ENCODE results near the gene BABAM2.

The BABAM2 gene

GRCh38 chr2:28035816-28036215 lies 145.3 kb downstream of the BABAM2 start:
- no peak for DNase-seq

DNA sequence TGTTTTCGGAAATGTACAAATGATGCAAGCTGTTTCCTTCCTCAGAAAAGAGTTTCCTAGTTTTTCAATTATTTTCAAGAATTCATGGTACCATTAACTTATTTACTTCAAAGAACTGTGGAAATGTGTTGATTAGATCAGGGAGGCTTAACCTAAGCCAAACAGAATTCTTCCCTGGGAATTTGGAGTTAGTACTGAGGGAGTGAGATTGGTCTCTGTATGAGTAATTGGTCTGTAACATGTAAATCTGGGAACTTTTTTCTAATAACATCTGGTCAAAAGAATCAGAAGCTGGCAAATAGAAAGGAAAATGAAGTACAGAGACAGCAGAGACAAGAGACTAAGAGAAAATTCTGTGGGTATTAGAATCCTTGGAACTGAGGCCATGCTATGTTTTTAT lies 145.8 kb downstream of the BABAM2 start:
- DNase-seq, result no peak

DNA sequence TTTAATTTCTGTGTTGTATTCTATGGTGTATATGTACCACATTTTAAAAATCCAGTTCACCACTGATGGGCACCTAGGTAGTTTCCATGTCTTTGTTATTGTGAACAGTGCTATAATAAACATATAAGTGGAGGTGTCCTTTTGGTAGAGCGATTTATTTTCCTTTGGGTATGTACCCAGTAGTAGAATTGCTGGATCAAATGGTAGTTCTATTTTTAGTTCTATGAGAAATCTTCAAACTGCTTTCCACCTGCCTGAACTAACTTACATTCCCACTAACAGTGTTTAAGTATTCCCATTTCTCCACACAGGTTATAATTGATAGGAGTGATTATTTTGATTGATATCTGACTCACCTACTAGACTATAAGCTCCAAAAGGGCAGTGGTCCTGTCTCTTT lies 148.2 kb downstream of the BABAM2 start:
- DNase-seq, result no peak

DNA sequence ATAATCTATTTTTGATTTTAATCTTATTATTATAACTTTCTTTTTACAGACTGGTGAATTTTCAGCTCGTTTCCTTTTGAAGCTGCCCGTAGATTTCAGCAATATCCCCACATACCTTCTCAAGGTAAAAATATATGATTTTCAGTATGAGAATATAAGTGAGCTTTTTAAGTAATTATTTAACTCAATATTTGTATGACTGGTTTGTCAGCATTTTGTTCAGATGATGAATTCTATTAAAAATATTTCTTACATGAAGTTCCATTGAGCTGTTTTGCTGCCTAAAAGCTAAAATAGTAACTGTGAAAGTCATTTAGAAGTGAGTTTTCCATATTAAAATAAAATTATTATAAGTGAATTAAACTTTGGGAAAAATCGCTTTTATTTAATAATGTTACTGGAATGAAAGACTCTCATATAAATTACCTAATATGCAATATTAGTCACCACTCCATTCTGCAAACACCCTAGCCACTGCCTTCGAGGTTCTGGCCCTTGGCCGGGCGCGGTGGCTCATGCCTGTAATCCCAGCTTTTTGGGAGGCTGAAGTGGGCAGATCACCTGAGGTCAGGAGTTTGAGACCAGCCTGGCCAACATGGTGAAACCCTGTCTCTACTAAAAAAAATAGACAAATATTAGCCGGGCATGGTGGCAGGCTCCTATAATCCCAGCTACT lies 155.3 kb downstream of the BABAM2 start:
- no peak for DNase-seq

DNA sequence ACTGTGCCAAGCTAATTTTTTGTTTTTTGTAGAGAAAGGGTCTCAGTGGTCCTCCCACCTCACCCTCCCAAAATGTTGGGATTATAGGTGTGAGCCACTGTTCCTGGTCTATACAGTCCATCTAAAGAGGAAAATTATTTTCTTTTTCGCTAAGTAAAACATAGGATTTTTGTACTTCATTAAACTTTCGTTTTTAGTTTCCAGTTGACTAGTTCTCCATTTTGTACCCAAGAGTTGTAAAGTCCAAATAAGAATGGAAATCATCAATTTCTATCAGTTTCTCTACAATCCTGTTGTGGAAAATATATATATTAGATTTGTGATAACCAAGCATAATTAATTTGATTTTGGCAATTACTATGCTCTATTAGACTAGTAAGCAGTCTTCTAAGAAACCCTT lies 156.4 kb downstream of the BABAM2 start:
- DNase-seq, result no peak

DNA sequence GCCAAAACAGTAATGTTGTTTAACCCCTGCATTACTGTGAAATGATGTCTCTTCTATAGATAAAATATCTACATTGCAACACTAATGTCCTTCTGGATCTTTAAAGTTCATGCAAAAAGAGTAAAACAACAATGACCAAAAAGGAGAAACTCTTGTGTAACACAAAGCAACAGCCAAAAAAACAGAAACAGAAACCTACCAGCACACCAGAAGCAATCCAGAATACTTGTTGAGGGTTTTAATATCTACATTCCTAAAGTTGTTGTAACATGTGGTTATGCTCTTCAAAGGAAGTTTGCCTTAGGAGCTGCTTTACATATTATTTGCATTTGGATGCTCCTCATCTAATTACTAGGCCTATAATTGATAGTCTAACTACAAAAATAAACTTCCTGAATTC lies 157.2 kb downstream of the BABAM2 start:
- DNase-seq, result peak in 1 of 2 donors; percentile 28

DNA sequence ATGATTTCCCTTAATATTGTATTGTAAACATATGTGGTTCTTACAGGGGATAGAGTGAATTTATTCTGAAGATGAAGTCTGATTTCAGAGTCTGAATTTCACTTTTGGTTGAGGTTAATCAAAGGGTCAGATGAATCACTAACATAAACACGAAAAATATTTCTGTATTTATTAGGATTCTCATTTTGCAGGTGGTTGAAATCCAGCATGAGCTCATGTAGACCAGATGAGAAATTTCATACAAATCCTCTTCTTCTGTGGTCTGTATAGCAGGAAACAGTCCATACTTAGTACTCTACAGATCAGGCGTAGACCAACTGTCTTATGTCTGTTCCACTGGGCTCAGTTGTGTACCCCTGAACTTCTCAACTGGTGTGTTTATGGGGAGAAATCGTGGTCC lies 157.8 kb downstream of the BABAM2 start:
- no peak for DNase-seq

GRCh38 chr2:28049416-28049815 lies 158.9 kb downstream of the BABAM2 start:
- DNase-seq, result no peak

DNA sequence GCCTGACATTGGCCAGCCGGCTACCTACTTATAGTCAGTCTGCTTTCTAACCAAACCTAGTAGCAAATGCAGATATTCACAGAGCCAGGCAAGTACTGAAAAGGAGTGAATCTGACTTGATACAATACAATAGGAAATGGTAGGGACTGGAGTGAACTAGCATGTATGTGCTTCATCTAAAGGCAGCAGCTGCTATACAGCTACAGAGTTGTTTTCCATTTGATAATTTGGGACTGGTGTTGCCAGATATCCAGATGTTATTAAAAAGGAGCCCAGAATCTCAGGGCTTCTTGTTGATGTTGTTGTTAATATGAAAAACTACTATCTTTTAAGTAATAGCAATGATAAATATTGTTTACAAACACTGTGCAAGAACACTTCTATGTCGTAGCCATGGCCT lies 159.4 kb downstream of the BABAM2 start:
- no peak for DNase-seq

DNA sequence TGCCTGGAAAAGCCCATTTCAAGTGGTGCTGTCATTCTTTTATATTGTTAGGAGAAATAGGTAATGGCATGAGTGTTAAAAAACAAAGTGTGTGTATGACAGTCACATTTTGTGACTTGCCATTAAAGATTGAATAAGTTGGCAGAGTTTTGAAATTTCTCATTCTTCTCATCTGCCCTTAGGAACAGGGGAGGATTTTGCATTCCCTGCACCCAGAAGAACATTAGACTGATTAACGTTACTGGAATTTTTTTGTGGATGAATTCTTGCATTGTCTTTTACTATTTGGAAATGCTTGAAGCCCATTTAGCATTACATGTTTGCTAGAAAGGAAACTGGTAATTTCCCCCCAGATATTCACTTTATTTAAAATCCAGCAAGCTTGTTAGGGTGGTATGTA lies 162.2 kb downstream of the BABAM2 start:
- no peak for DNase-seq

GRCh38 chr2:28053597-28053996 lies 163.1 kb downstream of the BABAM2 start:
- DNase-seq, result no peak

- no peak for DNase-seq
Observed at GRCh38 chr2:28054916-28055315, 164.4 kb downstream of the BABAM2 start.

DNA sequence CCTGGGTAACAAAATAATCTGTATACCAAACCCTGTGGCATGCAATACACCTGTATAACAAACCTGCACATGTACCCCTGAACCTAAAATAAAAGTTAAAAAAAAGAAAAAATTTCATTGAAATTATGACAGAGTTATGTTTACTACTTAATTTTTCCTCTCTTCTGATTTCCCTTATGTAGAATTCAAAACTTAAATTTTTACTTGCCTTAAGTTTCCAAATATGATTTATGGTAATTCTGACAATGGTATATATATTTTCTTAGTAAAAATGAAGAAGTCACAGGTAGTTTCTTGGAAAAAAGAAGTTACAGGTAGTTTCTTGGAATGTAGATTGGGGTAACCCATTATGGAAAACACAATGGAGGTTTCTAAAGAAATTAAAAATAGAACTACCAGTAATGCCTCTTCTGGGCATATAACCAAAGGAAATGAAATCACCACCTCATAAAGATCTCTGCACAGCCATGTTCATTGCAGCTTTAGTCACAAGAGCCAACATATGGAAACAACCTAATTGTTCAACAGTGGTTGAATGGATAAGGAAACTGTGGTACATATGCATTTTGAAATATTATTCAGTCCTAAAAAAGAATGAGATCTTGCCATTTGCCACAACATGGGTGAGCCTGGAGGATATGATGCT lies 164.9 kb downstream of the BABAM2 start:
- DNase-seq, result no peak

DNA sequence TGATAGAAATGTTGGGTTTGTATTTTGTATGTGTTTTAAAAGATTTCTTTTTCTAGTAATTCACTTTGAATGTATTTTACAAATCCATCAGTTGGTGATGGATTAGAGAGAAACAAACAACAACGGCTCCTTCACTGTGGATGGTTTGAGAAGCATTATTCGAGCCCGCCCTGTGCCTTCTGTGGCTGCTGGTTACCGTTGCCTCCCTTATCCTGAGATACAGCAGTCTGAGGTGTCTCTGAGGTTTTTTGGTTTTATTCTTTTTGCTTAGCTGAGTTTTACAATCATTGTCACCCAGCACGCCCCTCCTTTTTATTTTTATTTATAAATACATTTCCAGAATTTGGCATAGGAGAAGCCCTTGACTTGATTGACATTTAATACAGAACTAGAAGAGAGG lies 168.3 kb downstream of the BABAM2 start:
- DNase-seq, result no peak

DNA sequence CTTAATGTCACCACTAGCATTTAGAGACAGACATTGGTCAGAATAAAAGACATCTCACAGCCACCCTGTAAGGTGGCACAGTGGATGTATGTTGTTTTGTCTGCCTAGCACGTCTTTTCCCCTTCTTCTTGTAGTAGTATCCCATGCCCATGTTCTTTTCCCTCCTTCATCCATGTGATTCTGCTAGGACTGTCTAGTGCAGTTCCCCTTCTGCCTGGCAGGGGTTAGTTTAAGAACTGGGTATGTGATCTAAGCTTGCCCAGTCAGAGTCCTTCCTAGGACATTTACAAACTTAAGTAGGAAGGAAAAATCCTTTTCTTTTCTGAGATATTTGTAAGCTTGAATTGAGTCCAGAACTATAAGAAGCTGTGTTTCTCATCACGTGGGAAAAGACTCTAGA lies 172.3 kb downstream of the BABAM2 start:
- DNase-seq, result no peak

DNA sequence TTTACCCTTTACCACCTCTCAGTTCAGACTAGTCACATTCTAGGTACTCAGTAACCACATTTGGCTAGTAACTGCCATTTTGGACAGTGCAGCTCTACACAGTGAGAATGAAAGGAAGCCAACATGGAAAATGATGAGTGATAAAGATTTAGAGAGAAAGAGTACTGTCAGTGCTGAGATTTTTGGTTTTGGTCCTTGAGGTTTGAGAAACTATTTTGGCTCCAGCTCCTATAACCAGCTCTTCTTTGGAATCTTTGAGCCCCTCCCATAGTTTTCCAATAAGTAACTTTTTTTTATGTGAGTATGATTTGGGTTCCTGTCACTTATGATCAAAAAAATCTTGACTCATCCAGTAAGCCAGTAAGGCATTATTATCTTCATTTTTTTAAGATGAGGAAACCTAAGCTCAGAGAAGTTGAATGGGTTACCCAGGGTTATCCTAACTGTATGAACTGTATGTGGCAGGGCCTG lies 173.0 kb downstream of the BABAM2 start:
- DNase-seq, result no peak

DNA sequence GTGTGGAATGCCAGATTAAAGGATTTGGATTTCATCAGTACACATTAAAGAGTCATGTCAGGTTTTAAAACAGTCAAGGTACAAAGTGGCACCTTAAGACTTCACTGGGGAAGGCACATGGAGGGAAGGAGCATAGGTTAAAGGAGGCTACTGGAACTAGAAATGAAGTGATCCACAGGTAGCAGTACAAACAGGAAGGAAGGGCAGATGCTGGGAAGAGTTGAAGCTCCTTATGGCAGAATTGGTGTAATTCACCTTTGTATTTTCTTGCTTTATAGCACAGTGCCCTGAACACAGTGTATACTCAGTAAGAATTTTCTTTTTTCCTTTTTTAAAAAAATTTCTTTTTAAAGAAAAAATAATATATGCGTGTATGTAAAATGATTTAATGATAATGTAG lies 177.1 kb downstream of the BABAM2 start:
- no peak for DNase-seq

DNA sequence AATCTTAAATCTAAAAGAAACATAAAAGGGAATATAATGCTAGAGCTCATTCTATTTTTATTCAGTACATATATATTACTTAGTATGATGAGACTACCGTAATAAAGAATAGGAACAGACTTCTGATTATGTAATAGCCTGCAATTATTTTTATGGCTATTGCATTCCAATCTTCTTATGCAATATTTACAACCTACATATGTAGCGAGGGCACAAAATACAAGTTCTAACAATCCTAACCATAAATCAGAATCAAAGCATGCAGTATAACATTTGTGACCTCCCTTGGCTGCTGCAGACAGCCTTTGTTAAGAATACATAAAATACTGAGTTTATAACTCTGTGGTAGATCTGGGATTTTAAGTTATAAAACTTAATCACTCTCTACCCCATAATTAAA lies 177.6 kb downstream of the BABAM2 start:
- no peak for DNase-seq

DNA sequence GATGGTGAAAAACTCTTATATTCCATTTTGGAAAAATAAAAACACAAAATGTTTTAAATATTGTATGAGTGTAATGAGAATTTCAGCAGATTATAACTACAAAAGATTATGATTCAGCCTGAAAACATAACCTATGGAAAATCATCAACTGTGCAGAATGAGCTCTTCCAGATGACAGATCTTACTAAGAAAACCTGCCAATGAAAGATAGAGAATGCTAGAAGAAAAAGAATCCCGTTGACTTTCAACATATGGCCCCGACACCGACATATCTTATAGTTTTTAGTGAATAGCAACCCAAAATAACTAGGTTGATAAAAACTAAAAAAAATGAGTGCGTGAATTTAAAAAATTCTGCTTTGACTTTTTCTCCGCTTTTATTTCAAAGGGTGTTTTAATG lies 178.0 kb downstream of the BABAM2 start:
- DNase-seq, result no peak

DNA sequence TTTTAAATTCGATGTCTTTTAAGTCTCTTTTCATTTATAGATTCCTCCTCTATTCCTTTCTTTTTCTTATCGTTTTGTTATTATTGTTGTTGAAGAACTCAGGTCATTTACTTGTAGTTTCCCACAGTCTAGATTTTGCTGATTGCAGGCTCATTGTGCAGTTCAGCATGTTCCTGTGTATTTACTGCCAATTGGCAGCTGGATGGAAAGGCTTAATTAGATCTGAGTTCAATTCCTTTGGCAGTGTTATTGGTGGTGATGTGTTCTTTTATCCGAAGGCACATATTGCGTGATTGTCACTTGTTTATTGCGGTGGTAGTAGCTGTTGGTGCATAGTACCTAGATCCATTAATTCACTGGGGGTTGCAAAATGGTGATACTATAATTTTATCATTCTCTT lies 180.7 kb downstream of the BABAM2 start:
- no peak for DNase-seq

- DNase-seq, result no peak
Observed at GRCh38 chr2:28074137-28074536, 183.6 kb downstream of the BABAM2 start.

- no peak for DNase-seq
Observed at GRCh38 chr2:28080911-28081310, 190.4 kb downstream of the BABAM2 start.

- DNase-seq, result no peak
Observed at GRCh38 chr2:28082131-28082530, 191.6 kb downstream of the BABAM2 start.

- no peak for DNase-seq
Observed at GRCh38 chr2:28083476-28083875, 192.9 kb downstream of the BABAM2 start.

GRCh38 chr2:28084564-28084963 lies 194.0 kb downstream of the BABAM2 start:
- peak in 1 of 2 donors; percentile 29 for DNase-seq

All from bone marrow (tissue), 2 donors.